GM18499 (cell line): ENCODE measurements around the gene BACE1.
A peak's percentile ranks its signal among the peaks of the same experiment; 100 is the strongest.
"Not testable (repeated sequence)": the region's sequence is repeated elsewhere in the genome, so short reads cannot be mapped to it uniquely, and the experiment has no call there.

Experiments
- ATAC-seq: cut with Tn5 transposase; IDR thresholded peaks from one replicate; pipeline ENCODE4 v1.9.1; 2021; ENCODE audit warnings: moderate number of reproducible peaks; ENCODE audit not compliant: insufficient read depth, unreplicated experiment

The BACE1 gene

GRCh38 chr11:117316197-117316961 lies at the start of gene BACE1:
Gene BACE1 (minus strand): TSS chr11:117316256. CDS start chr11:117315795, 461 bp downstream.
- no peak for ATAC-seq

GRCh38 chr11:117361432-117361831 lies 45.4 kb upstream of the BACE1 start:
- no peak for ATAC-seq

GRCh38 chr11:117356126-117356890 lies 40.3 kb upstream of the BACE1 start:
- no peak for ATAC-seq

- no peak for ATAC-seq
These were observed 38.5 kb upstream of the BACE1 start for GRCh38 chr11:117354550-117354949.

GRCh38 chr11:117345039-117345438 lies 29.0 kb upstream of the BACE1 start:
- no peak for ATAC-seq

GRCh38 chr11:117337076-117337475 lies 21.0 kb upstream of the BACE1 start:
- ATAC-seq, result no peak

- ATAC-seq, result no peak
These were observed 19.3 kb upstream of the BACE1 start for GRCh38 chr11:117335399-117335798.

GRCh38 chr11:117334896-117335295 lies 18.8 kb upstream of the BACE1 start:
- ATAC-seq, result no peak

GRCh38 chr11:117333917-117334316 lies 17.9 kb upstream of the BACE1 start:
- no peak for ATAC-seq

GRCh38 chr11:117332843-117333242 lies 16.8 kb upstream of the BACE1 start:
- no peak for ATAC-seq

- ATAC-seq, result no peak
These were observed 12.4 kb upstream of the BACE1 start for GRCh38 chr11:117328375-117329010.

GRCh38 chr11:117327567-117328374 lies 11.7 kb upstream of the BACE1 start, which contains the start of gene CEP164:
Gene CEP164 (plus strand): TSS chr11:117327854. CDS start chr11:117338587, 10,733 bp downstream.
- ATAC-seq, result peak; percentile 71

GRCh38 chr11:117327255-117327566 lies 11.2 kb upstream of the BACE1 start:
- not testable (repeated sequence) for ATAC-seq

GRCh38 chr11:117319214-117319840 lies 3.3 kb upstream of the BACE1 start:
- no peak for ATAC-seq

GRCh38 chr11:117318738-117319137 lies 2.7 kb upstream of the BACE1 start:
- ATAC-seq, result no peak

GRCh38 chr11:117315285-117316196 lies 515 bp downstream of the BACE1 start:
- no peak for ATAC-seq

- ATAC-seq, result no peak
These were observed 1.2 kb downstream of the BACE1 start for GRCh38 chr11:117314840-117315239.

- ATAC-seq, result no peak
These were observed 2.0 kb downstream of the BACE1 start for GRCh38 chr11:117313828-117314768.
